Forelimb muscle (tissue), 1 donor: Measurements from ENCODE around the gene MEGF6. TPM values are rescaled to one million over a fixed set of nuclear protein-coding genes. Genes with fewer than 3 reads are reported as not detected.

Experiments used
- DNase-seq: peaks from one replicate; pipeline ENCODE4 v3.0.0-alpha.2; 2013; ENCODE audit warnings: low read depth
- polyA plus RNA-seq: library from polyadenylated mRNA; unstranded; fragments of 120-200 nt; gene quantifications from one replicate; pipeline ENCODE4 v1.2.1, GENCODE V29; 2013; ENCODE audit not compliant: insufficient read length

MEGF6 gene
- polyA plus RNA-seq, 1 donor = 10.2 TPM

DNA sequence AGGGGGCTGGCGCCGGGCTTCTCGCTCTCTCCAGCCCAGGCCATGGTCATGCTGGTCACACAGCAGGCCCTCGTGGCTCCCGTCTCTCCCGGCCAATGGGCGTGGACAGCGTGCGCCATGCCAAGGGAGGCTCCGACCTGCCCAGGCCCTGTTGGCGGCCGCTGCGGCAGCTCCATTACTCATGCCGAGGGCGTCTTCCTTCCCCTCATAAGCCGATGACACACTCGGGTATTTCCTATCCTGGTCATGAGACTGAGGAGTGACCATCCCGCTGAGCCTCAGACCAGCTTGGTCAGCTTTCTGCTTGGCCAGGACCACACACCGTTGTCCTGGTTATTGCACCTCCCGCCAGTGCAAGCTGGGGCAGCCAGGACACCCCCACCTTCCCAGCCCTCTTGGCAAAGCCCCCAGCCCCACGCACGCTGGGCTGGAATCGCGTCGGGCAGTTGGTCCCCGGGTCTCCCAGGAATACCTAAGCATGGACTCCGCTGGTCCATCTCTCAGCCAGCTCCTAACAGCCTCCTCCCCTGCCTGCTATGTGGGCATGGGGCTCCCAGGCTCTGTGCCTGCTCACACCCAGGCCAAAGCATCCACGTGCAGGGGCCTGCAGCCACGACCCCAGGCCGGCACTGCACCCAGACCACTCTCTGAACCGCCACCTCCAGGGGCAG lies 107.0 kb downstream of the MEGF6 start:
- DNase-seq = no peak

DNA sequence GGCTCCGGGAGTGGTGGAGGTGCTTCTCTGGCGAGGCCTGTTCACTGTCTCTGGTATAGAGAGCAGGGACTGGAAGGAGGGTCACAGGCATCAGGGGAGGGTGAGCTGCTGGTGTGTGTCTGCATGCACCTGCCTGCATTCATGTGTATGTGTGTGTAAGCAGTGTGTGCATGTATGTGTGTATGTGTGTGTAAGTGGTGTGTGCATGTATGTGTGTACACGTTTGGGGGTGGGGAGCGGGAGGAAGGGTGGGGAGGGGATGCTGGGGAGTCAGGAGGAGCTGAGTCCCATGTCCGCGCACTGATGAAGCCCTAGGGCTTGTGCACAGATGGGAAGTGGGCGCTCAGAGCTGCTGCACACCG lies 107.8 kb downstream of the MEGF6 start:
- no peak for DNase-seq

GRCh38 chr1:3502641-3503524 lies 108.4 kb downstream of the MEGF6 start:
- DNase-seq = no peak

DNA sequence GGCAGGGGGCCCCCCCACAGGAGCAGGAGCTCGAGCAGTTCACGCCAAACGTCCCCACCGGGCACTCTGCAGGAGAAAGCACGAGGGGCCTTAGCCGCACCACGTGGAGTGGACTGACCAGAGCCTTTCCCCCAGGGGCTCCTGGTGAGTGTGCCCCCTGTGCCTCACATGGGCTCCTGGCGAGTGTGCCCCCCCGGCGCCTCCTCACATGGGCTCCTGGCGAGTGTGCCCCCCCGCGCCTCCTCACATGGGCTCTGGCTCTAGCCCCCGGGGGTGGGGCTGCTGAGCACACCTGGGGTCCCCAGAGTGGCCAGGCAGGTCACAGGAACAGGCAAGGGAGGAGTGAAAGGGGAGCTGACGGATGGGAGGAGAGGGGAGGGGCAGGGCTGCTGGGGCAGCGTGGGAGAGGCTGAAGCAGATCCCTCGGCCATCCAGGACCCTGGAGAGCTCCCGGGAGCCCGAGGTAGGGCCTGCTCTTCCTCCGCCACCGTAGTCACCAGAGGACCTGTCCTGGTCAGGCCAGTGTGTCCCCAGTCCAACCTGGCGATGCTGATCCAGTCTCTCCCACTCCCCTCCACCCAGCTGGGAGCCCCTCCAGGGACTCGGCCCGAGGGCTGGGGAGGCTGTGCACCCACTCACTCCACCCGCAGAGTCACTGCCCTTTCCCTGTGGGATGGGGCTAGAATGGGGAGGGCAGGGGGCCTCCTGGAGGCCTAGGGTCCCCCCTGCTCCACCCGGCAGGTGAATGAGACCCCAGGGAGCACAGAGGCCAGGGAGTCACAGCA lies 109.3 kb downstream of the MEGF6 start:
- DNase-seq = no peak

DNA sequence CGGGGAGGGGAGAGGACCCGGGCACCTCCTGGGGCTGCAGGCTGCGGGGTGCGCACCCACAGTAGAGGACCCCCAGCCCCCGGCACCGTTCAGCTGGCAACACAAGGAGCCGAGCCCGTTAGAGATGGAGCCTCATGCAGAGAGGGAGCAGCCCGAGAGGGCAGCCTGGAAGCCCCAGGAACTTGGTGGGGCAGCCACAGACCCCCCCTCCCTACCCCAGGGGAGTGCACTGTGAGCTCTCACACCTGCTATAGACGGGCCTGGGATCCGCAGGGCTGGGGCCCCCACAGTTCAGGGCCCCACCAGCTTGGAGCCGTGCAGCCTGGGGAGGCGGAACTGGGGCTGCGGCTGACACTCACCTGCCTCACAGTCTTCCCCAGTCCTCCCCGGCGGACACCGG lies 109.9 kb downstream of the MEGF6 start:
- no peak for DNase-seq

- DNase-seq = no peak
Observed at GRCh38 chr1:3500265-3500835, 111.0 kb downstream of the MEGF6 start.

DNA sequence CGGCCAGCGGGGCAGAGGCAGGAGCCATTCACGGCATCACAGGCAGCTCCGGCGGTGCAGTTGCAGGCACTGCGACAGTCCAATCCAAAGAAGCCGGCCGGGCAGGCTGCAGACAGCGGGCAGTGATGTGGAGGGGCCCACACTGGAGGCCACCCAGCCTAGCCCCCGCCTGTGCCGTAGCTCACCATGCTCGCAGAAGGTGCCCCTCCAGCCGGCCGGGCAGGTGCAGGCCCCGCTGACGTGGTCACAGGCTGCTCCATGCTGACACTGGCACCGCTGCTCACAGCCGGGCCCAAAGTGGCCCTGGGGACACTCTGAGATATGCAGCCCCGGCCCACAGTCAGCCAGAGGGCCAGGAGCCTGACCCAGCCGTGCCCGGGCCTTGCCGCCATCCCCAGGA lies 111.7 kb downstream of the MEGF6 start:
- DNase-seq = no peak

DNA sequence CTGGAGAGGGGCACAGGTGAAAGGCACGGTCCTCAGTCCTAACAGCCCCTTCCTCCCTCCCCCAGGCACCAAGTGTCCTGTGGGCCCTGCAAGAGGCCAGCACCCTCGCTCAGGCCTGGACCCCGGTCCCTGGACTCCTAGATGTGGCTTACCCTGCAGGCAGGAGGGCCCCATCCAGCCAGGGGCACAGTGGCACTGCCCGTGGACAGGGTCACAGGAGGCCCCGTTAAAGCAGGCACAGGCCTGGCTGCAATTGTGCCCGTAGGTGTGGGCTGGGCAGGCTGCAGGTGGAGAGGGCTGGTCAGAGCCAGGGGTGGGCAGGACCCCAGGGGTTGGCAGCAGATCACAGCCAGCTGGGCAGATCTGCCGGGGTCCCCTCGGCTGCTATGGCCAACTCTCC lies 112.3 kb downstream of the MEGF6 start:
- DNase-seq = no peak

DNA sequence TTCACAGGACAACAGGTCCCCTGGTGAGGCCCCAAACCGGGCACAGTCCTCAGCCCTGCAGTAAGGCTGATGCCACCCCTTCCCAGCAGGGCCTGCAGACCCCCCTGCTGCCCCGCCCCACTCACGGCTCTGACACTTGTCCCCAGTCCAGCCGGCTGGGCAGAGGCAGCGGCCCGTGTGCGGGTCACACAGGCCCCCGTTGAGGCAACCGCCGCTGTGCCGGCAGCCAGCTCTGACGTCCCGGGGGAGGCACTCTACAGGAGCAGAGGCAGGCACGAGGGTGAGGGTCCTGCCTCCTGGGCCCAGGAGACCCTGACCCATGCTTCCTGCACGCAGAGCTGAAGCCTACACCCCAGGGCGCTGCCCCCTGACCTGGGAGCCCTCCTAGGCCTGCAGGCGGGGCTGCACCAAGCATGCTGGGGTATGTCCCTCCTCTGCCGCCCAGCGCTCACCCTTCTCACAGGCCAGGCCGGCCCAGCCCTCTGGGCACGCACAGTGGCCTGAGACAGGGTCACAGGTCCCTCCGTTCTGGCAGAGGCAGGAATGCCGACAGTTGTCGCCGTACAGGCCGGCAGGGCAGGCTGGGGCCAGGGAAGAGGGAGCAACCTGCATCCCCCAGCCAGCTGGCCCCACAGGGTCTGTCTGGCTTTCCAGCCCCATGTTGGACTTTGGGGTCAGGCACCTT lies 112.9 kb downstream of the MEGF6 start:
- DNase-seq = no peak

DNA sequence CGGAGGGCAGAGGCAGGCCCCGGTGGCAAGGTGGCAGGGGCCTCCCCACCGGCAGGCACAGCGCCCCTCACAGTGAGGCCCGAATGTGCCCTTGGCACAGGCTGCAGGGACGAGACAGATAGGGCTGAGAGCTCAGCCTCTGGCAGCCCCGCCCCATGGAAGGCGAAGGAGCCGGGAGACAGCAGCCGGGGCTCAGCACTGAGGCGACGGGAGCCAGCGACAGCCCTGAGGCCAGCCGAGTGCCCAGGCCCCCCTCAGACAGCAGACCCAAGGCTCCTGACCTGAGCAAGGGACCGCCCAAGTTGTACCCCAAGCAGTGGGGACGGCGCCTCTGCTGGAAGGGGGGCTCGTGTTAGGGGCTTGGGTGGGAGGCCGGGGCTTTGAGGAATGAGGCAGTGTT lies 113.8 kb downstream of the MEGF6 start:
- DNase-seq = no peak

GRCh38 chr1:3496916-3497315 lies 114.4 kb downstream of the MEGF6 start:
- no peak for DNase-seq

DNA sequence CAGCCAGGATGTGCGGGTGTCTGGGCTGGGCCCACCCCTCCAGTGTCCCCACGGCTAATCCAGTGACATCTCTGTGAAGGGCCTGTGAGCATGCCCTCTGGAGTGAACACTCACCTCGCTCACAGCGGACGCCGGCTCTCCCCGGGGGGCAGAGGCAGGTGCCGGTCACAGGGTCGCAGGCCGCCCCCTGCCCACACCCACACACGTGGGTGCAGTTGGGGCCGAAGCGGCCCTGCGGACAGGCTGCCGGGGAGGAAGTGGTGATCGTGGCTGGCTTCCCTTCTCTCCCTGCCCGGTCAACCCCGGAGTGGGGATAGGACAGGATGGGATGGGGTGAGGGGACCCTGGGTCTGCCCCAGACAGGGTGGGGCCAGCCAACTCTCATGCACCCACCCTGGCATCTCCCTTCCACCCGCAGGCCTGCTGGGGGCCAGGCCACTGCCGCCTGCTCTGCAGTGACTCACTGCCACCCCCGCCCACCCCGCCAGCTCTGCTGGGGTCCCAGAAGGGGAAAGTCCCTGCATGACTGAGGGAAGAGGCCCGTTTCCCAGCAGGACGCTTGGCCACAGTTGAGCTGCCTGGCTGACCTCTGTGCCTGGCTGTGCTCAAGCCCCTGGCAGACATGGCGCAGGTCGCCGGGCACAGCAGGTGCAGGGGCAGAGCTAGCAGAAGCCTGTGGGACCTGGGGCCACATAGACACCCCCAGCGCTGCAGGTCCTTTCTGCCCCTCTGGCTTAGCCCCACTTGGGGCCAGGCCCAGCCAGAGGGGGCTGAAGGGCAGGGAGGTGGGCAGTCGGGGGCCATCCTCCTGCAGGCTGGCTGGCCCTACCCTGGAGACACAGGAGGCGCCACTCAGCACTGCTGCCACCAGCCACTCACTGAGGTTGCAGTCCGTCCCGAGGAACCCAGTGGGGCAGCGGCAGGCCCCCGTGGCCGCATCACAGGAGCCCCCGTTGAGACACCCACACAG lies 115.2 kb downstream of the MEGF6 start:
- no peak for DNase-seq

DNA sequence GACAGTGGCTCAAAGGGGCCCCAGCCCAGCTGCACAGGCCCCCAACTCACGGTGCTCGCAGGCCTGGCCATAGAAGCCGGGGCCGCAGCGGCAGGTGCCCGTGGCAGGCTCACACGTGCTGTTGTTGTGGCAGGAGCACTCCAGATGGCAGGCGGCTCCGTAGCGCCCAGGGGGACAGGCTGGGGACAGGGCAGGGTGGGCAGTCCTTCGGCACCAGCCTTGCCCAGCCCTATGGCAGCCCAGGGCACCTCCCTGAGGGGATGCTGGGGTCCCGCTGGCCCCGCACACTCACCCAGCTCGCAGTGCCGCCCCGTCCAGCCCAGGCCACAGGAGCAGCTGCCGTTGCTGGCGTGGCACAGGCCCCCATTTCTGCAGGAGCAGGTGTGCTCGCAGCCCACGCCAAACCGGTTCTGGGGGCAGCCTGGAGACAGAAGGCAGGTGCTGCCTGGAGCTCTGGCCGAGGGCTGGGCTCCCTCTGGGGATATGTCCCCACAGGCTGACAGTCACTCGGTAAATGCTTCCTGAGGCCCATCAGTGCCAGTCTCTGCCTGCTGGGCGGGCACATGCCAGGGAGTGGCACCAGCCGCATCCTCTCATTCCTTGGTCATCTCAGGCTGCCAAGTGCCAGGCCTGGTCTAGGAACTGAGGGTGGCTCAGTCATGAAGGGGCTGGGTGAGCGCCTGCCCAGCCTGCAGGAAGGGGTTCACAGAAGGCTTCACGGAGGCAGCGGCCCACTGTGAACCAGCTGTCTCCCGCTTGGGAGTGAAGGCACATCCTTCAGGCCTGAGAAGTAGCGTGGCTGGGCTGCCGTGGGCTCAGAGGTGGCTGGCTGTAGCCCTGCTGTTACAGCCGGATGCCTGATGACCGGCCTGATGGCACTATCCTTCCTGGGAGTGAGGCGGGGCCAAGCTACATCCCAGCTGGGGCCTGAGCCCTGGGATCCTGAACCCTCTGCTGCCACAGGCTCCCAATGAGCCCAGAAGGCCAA lies 116.7 kb downstream of the MEGF6 start:
- DNase-seq = no peak

DNA sequence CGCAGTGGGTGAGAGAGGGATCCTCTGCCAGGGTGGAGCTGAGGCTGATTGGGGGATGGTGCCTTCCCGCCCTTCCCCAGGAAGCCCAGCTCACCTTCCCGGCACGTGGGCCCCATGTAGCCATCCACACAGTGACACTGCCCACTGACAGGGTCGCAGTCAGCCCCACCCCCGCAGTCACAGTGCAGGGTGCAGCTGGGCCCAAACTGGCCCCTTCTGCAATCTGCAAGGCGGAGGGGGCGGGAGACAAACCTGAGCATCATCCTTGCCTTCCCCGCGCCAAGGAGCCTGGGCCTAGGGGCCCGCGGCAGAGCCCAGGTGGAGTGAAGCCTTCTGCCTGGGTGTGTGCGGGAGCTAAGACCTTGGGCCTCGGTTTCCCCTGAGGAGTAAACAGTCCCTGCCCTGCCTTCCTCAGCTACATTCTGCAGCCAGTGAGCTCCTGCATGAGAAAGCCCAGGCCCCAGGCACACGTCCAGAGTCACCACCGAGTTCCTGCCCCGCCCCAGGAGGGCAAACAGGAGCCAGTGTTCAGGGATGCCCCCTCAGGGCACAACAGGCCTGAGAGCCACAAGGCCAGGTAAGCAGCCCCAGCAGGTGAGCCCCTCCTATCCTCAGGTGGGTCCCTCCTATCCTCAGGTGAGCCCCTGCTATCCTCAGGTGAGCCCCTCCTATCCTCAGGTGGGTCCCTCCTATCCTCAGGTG lies 118.6 kb downstream of the MEGF6 start:
- DNase-seq = no peak

GRCh38 chr1:3491291-3492246 lies 119.7 kb downstream of the MEGF6 start:
- DNase-seq = no peak

- DNase-seq = no peak
Observed at GRCh38 chr1:3490046-3490745, 121.1 kb downstream of the MEGF6 start.

DNA sequence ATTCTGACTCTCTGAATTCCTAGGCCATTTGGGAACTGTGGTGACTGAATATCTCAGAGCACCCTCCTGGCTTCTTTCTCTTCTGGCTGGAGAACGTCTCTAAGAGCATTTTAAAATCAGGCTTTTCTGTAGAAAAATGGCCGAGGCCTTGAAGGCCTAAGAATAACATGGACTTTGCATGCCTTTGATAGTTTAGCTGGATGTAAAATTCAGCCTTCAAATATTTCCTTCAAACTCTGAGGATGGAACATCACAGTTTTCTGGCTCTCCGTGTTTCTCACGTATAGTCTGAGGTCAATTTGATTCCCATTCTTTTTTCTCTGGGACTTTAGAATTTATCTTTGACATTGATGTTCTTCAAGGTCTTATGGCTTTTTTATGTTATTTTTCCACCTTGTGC lies 122.9 kb downstream of the MEGF6 start:
- DNase-seq = no peak
